ENCODE data around the gene CRCP.

- TF ChIP-seq, protein P1, sequence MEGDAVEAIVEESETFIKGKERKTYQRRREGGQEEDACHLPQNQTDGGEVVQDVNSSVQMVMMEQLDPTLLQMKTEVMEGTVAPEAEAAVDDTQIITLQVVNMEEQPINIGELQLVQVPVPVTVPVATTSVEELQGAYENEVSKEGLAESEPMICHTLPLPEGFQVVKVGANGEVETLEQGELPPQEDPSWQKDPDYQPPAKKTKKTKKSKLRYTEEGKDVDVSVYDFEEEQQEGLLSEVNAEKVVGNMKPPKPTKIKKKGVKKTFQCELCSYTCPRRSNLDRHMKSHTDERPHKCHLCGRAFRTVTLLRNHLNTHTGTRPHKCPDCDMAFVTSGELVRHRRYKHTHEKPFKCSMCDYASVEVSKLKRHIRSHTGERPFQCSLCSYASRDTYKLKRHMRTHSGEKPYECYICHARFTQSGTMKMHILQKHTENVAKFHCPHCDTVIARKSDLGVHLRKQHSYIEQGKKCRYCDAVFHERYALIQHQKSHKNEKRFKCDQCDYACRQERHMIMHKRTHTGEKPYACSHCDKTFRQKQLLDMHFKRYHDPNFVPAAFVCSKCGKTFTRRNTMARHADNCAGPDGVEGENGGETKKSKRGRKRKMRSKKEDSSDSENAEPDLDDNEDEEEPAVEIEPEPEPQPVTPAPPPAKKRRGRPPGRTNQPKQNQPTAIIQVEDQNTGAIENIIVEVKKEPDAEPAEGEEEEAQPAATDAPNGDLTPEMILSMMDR (IDR thresholded peaks at IDR 0.05): no peak
- TF ChIP-seq POLR2A (IDR thresholded peaks at IDR 0.05): no peak
Measured at GRCh38 chr7:66202441-66202840, 87.8 kb downstream of the CRCP start.
